ENCODE data around the gene MOB2. TPM values are rescaled to one million over a fixed set of nuclear protein-coding genes. Genes with fewer than 3 reads are reported as not detected.

Gene MOB2
- total RNA-seq, 1 experiment from 2014 or later: 29.8 TPM

DNA sequence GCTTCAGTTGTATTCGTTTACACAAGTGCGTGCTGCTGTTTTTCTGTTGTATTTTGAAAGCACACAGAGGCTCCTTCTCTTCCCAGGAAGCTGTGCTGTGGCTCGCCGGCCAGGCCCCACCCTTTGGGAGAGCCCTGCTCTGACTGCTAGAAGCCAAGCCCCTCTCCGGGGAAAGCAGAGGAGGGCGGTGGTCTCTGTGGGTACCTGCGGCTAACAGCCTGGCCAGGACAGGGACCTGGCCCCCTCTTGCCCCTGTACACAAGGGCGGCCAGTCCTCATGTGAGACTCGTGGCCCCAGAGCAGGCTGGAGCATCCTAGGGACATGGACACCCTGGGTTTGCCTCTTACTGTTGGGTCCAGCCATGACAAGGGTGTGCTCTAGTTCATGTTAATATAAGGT, 14.8 kb downstream of the MOB2 start:
- TF ChIP-seq, protein P1, sequence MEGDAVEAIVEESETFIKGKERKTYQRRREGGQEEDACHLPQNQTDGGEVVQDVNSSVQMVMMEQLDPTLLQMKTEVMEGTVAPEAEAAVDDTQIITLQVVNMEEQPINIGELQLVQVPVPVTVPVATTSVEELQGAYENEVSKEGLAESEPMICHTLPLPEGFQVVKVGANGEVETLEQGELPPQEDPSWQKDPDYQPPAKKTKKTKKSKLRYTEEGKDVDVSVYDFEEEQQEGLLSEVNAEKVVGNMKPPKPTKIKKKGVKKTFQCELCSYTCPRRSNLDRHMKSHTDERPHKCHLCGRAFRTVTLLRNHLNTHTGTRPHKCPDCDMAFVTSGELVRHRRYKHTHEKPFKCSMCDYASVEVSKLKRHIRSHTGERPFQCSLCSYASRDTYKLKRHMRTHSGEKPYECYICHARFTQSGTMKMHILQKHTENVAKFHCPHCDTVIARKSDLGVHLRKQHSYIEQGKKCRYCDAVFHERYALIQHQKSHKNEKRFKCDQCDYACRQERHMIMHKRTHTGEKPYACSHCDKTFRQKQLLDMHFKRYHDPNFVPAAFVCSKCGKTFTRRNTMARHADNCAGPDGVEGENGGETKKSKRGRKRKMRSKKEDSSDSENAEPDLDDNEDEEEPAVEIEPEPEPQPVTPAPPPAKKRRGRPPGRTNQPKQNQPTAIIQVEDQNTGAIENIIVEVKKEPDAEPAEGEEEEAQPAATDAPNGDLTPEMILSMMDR (IDR thresholded peaks at IDR 0.05; ENCODE audit: unreplicated experiment): no peak
- CTCF ChIA-PET: no interaction called here
- intact Hi-C loops (cut with micrococcal nuclease; ENCODE audit: unreplicated experiment): no loop called here
- no peaks in the 10 kb centered on the region for H3K9me3 Mint-ChIP-seq (ENCODE audit: low read depth, unreplicated experiment)
- no peak overlapping the region for H3K4me3 Mint-ChIP-seq (ENCODE audit: low read depth, unreplicated experiment)
- H3K4me1 Mint-ChIP-seq (ENCODE audit: low read depth, unreplicated experiment): no peaks in the 10 kb centered on the region
- H3K27ac Mint-ChIP-seq (ENCODE audit: unreplicated experiment): no peak overlapping the region
- no peaks in the 10 kb centered on the region for H3K27me3 Mint-ChIP-seq (ENCODE audit: unreplicated experiment)
- H3K36me3 Mint-ChIP-seq (ENCODE audit: insufficient read depth, unreplicated experiment): peaks cover 6% of the 10 kb centered on the region
- BruUV-seq (replicated peaks): no TSS peak
- DNase-seq: no peak

DNA sequence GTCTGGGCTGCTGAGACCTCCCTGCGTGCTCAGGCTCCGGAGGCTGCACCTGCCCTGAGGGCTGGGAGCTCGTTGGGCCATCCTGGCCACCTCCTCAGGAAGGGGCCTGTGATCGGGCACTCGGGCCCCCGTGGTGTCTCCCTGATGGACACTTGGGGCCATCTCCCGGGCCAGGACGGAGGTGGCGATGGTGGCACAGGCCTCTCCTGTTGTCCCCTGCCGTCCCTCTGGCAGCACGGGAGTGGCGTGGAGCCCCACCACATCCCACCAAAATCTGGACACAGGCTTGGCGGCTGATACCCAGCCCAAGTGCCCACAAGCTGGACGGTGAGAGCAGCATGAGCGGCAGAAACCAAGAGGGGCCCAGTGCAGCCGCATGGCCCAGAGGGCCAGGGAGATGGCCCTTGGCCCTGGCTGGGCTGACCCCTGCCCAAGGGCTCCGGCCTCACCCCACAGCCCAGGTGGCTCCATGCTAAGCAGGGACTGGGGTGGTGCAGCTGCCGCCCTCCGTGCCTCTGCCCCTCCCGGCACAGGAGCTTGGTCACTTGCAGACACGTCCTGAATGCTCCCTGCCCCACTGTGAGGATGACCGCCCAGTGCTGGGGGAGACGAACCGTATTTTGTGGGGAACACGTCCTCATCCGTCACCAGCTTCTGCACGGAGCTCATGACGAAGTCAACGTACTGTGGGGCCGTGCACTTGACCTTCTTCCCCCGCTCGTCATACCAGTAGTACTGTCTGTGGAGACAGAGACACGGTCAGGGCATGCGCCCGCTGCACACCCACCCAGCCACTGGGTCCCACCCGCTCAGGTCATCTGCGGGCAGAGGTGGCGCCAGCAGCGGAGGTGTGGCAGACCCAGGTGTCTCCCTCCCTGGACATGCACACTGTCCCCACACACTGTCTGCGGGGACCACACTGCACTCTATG, 15.6 kb downstream of the MOB2 start:
- BruUV-seq (replicated peaks): no TSS peak
- CTCF ChIA-PET: interaction anchor here (0.6 kb wide), 1 partner anchor 21 kb away, joined by 5 read pairs; no protein-coding TSS in a partner anchor
- no peak overlapping the region for H3K27ac Mint-ChIP-seq (ENCODE audit: unreplicated experiment)
- peaks cover 6% of the 10 kb centered on the region for H3K36me3 Mint-ChIP-seq (ENCODE audit: insufficient read depth, unreplicated experiment)
- H3K9me3 Mint-ChIP-seq (ENCODE audit: low read depth, unreplicated experiment): no peaks in the 10 kb centered on the region
- H3K4me1 Mint-ChIP-seq (ENCODE audit: low read depth, unreplicated experiment): no peaks in the 10 kb centered on the region
- no peaks in the 10 kb centered on the region for H3K27me3 Mint-ChIP-seq (ENCODE audit: unreplicated experiment)
- intact Hi-C loops (cut with micrococcal nuclease; ENCODE audit: unreplicated experiment): no loop called here
- no peak overlapping the region for H3K4me3 Mint-ChIP-seq (ENCODE audit: low read depth, unreplicated experiment)
- DNase-seq: no peak
- TF ChIP-seq, protein P1 (IDR thresholded peaks at IDR 0.05; ENCODE audit: unreplicated experiment): no peak

DNA sequence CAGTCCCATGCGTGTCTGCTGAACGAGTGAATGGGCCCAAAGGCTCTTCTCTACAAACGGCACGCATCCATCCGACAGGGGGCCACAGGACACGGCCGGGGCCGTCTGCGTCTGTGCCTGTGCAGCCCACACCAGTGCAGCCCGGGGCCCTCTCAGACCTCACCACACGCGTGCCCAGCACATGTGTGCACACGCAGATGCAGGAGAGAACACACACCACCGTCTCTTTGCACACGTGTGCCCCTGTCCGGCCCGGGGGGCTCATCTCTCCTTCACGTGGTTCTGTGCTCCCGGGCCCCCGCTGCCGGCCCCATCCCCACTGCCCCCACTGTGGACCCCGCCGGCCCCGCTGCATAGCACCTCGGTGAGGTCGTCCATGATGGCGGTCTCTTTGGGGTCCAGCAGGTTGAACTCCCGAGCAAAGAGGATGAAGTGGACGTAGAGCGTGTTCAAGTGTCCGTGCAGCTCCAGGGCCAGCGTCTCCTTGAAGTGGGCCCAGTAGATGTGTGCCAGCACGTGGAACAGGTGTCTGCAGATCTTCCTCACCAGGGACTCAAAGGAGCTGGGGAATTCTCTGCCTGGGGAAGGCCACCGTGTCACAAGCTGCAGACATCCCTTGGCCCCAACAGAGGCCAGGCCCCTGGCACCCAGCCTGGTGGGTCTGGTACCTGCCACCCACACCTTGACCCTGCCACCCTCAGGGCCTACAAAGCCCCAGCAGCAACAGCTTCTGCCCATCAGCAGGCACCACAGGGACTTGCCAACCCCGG, 16.5 kb downstream of the MOB2 start:
- Mint-ChIP-seq H3K27ac (ENCODE audit: unreplicated experiment) (no peak overlapping the region), H3K27me3 (ENCODE audit: unreplicated experiment) (no peaks in the 10 kb centered on the region), H3K9me3 (ENCODE audit: low read depth, unreplicated experiment) (no peaks in the 10 kb centered on the region), H3K36me3 (ENCODE audit: insufficient read depth, unreplicated experiment) (peaks cover 14% of the 10 kb centered on the region), H3K4me1 (ENCODE audit: low read depth, unreplicated experiment) (no peaks in the 10 kb centered on the region), H3K4me3 (ENCODE audit: low read depth, unreplicated experiment) (no peak overlapping the region)
- no peak for DNase-seq
- TF ChIP-seq, protein P1 (IDR thresholded peaks at IDR 0.05; ENCODE audit: unreplicated experiment): no peak
- intact Hi-C loops (cut with micrococcal nuclease; ENCODE audit: unreplicated experiment): no loop called here
- CTCF ChIA-PET: interaction anchor here (0.6 kb wide), 1 partner anchor 20 kb away, joined by 5 read pairs; no protein-coding TSS in a partner anchor
- no TSS peak for BruUV-seq (replicated peaks)

DNA sequence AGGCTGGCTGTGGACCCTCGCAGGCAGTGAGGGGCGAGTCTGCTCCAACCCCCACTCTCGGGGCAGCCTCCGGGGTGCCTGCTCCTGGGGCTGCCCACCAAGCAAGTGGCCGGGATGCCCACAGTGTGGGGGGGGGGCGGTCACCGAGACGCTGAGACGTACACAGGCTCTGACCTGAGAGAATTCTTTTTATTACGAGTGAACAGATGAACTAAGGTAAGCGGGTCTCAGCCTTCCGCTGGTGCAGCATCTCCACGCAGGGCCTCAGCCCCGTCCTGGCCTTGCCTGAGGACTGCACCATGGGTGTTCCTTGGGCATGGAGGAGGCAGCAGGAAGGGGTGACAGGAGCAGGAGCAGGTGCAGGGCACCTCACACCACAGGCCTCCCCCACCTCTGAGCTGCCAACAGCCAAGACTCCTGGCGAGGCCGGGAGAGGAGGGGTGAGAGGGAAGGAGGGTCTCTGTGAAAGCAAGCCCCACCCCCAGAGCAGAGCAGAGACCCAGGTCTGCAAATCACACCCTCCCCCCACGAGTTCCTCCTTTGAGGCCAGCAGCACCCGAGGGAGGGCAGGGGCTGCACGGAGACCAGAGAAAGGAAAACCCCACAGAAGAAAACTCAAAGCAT, 17.2 kb downstream of the MOB2 start:
- TF ChIP-seq, protein P1 (IDR thresholded peaks at IDR 0.05; ENCODE audit: unreplicated experiment): no peak
- Mint-ChIP-seq H3K9me3 (ENCODE audit: low read depth, unreplicated experiment) (no peaks in the 10 kb centered on the region), H3K36me3 (ENCODE audit: insufficient read depth, unreplicated experiment) (peaks cover 14% of the 10 kb centered on the region), H3K27me3 (ENCODE audit: unreplicated experiment) (no peaks in the 10 kb centered on the region), H3K27ac (ENCODE audit: unreplicated experiment) (no peak overlapping the region), H3K4me1 (ENCODE audit: low read depth, unreplicated experiment) (no peaks in the 10 kb centered on the region), H3K4me3 (ENCODE audit: low read depth, unreplicated experiment) (no peak overlapping the region)
- no TSS peak for BruUV-seq (replicated peaks)
- intact Hi-C loops (cut with micrococcal nuclease; ENCODE audit: unreplicated experiment): no loop called here
- CTCF ChIA-PET: no interaction called here
- no peak for DNase-seq
